Aorta (tissue), 5 donors: Measurements from ENCODE around the gene ZDHHC11. TPM values are rescaled to one million over a fixed set of nuclear protein-coding genes. Genes with fewer than 3 reads are reported as not detected.
"Not testable (repeated sequence)": the region's sequence is repeated elsewhere in the genome, so short reads cannot be mapped to it uniquely, and the experiment has no call there.

Experiments used
- ATAC-seq: fragments of 200-7000 bp; cut with Tn5 transposase; one replicate; pipeline ENCODE4 v1.9.1; 2022; ENCODE audit warnings: moderate library complexity; ENCODE audit not compliant: low FRiP score
- DNase-seq, 2 donors: peaks; one replicate each; pipeline ENCODE4 v3.0.0-alpha.2; 2020
- H3K27ac ChIP-seq, 2 donors: one replicate each; pipeline ENCODE4 v1.5.1; 2013; ENCODE audit warnings: low read length in 2 of 2, mild to moderate bottlenecking in 2 of 2, moderate library complexity in 2 of 2, control low read depth in 1 of 2, inconsistent platforms in 1 of 2, low read depth in 1 of 2
- H3K27me3 ChIP-seq, 2 donors: one replicate each; pipeline ENCODE4 v1.6.1; 2013; ENCODE audit warnings: control low read depth in 1 of 2, low read length in 1 of 2, mild to moderate bottlenecking in 1 of 2, moderate library complexity in 1 of 2; ENCODE audit not compliant: insufficient read depth in 2 of 2, control insufficient read depth in 1 of 2
- H3K36me3 ChIP-seq, 2 donors: one replicate each; pipeline ENCODE4 v1.6.1; 2013; ENCODE audit warnings: control low read depth in 1 of 2, low read length in 1 of 2, mild to moderate bottlenecking in 1 of 2; ENCODE audit not compliant: insufficient read depth in 2 of 2, control insufficient read depth in 1 of 2
- H3K4me1 ChIP-seq, 2 donors: one replicate each; pipeline ENCODE4 v1.6.1; 2013; ENCODE audit warnings: low read length in 2 of 2, control low read depth in 1 of 2, mild to moderate bottlenecking in 1 of 2, moderate library complexity in 1 of 2; ENCODE audit not compliant: insufficient read depth in 2 of 2, control insufficient read depth in 1 of 2
- H3K4me3 ChIP-seq, 2 donors: one replicate each; pipeline ENCODE4 v1.5.1; 2013; ENCODE audit warnings: low read length in 2 of 2, control low read depth in 1 of 2, mild to moderate bottlenecking in 1 of 2
- H3K9me3 ChIP-seq: one replicate; pipeline ENCODE4 v1.6.1; 2013; ENCODE audit warnings: mild to moderate bottlenecking, low read length; ENCODE audit not compliant: control insufficient read depth
- WGBS, 2 donors: extraction: QIAGEN DNeasy Blood & Tissue Kit; methylation state at CpG; one replicate each; pipeline ENCODE4 v1.1.7; 2013; 5-methylcytosine and 5-hydroxymethylcytosine counted together
- intact Hi-C, 2 donors: fragments of 100-400 bp; cut with DNase I; formaldehyde crosslinking; loops; one replicate each; pipeline versions ENCODE4 v1.14.2 to v1.15.0; 2022
- polyA plus RNA-seq, 2 donors: library from polyadenylated mRNA; stranded (reverse); fragments of 200-250 nt; gene quantifications; one replicate each; pipeline ENCODE4 v1.2.3, GENCODE V29; 2013
- total RNA-seq, 2 donors: library from RNA; stranded (reverse); fragmentation: NEBNext Ultra II Directional; extraction: Animal tissue kit (Norgen Biotek cat#: 25700); gene quantifications; one replicate each; pipeline ENCODE4 v1.2.1, GENCODE V29; 2021
- donor health status: healthy with polysubstance abuse.
- donor health status: Bipolar disorder and iron deficiency.
- donor health status: DM: no; HTN: no; CAD: no.
- donor health status: DM: no; HTN: no; CAD: no.
- donor health status: DM: yes; HTN: yes; CAD: no.

The ZDHHC11 gene
- total and polyA plus RNA-seq, 4 donors = 1.5 to 26.0 (median 6.2) TPM

GRCh38 chr5:771087-771781, 79.6 kb downstream of the ZDHHC11 start:
- H3K36me3 ChIP-seq, intact Hi-C loops, H3K27me3 ChIP-seq, H3K9me3 ChIP-seq, ATAC-seq, H3K4me3 ChIP-seq, H3K4me1 ChIP-seq, H3K27ac ChIP-seq: not testable (repeated sequence)
- peak; percentile 43 to 80 for DNase-seq
- 83 to 87% methylated on average over 17 to 19 of the region's 19 CpGs for WGBS, 2 donors

GRCh38 chr5:770585-770984, 80.2 kb downstream of the ZDHHC11 start:
- WGBS, 2 donors = 95 to 96% methylated on average over 8 to 9 of the region's 10 CpGs
- H3K4me1 ChIP-seq, H3K27ac ChIP-seq, intact Hi-C loops, H3K27me3 ChIP-seq, H3K4me3 ChIP-seq, H3K9me3 ChIP-seq, H3K36me3 ChIP-seq: not testable (repeated sequence)
- DNase-seq (peak; percentile 37 to 82), ATAC-seq (peak; percentile 17)

DNA sequence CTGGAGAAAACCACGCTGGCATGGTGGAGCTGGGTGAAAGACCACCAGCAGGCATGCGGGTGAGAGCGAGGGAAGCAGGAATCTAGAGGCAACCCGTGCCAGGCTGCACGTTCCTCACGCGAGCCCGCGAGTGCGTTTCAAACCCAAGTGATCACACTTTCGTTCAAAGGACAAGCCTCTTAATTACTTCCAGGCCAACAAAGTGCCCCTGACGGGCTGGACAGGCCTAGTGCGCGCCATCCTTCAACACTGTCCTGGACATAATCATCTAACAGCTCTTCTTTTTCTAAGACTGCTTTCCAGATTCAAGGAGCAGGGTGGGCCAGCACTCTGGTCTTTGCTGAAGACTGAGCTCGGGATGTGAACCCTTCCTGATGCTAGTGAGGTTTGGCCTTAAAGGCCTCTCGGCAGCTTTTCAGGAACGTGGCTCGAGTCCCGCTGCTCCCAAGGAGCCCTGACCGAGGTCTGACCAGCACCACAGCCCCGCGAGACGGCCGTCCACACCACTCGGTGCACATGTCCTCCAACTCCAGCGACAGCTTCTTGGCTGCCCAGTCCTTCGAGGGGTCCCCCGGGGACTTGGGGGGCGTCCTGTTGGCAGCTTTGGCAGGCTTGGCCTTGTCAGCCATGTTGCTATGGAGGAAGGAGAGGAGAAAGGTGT, 81.2 kb downstream of the ZDHHC11 start:
- H3K27ac ChIP-seq, H3K4me1 ChIP-seq, ATAC-seq, H3K9me3 ChIP-seq, H3K4me3 ChIP-seq, H3K27me3 ChIP-seq, H3K36me3 ChIP-seq, intact Hi-C loops: not testable (repeated sequence)
- WGBS, 2 donors = 89 to 92% methylated on average over 28 to 29 of the region's 29 CpGs
- peak; percentile 47 to 82 for DNase-seq

- intact Hi-C loops = no loop called here
- Histone ChIP-seq H3K27me3 (no peaks in the 10 kb centered on the region), H3K27ac (no peak overlapping the region), H3K4me3 (no peak overlapping the region), H3K9me3 (no peaks in the 10 kb centered on the region), H3K4me1 (no peaks in the 10 kb centered on the region), H3K36me3 (peaks cover 0 to 1% of the 10 kb centered on the region in 2 donors)
- DNase-seq (peak; percentile 52 to 84), ATAC-seq (no peak)
- 83 to 87% methylated on average over 29 to 32 of the region's 32 CpGs for WGBS, 2 donors
Measured at GRCh38 chr5:766666-767431, 83.9 kb downstream of the ZDHHC11 start.

DNA sequence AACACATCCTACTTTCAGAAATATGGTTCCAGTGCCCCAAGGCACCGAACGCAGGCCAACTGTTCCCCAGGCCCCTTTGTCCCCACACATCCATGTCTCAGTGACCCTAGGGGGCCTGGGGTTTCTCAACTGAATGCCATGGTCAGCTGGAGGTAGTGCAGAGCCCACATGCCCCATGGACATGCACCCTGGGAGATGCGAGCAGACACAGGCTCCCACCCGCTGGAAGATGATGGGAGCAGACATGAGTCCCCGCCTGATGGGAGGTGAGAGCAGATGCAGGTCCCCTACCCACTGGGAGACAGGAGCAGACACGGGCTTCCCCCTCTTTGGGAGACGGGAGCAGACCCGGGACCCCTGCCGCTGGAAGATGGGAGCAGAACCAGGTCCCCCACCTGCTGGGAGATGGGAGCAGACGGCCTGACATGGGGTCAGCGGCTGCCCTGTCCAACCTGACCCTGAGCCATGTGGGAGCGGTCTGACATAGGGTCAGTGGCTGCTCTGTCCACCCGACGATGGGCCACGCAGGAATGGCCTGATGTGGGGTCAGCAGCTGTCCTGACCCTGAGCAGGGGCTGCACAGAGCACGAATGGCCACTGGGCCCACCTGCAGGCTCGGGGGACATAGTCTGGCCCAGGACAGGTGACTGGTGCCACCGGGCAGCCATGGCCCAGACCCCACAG, 84.7 kb downstream of the ZDHHC11 start:
- ATAC-seq (peak; percentile 3), DNase-seq (peak; percentile 45 to 84)
- intact Hi-C loops = no loop called here
- H3K4me3 ChIP-seq = no peak overlapping the region
- no peak overlapping the region for H3K27ac ChIP-seq
- no peaks in the 10 kb centered on the region for H3K4me1 ChIP-seq
- H3K9me3 ChIP-seq = no peaks in the 10 kb centered on the region
- H3K36me3 ChIP-seq = peaks cover 0 to 1% of the 10 kb centered on the region in 2 donors
- no peaks in the 10 kb centered on the region for H3K27me3 ChIP-seq
- WGBS, 2 donors = 89 to 94% methylated on average over 17 to 18 of the region's 18 CpGs

GRCh38 chr5:763998-764781, 86.6 kb downstream of the ZDHHC11 start:
- Histone ChIP-seq H3K36me3 (peaks cover 0 to 1% of the 10 kb centered on the region in 2 donors), H3K27ac (no peak overlapping the region), H3K27me3 (no peaks in the 10 kb centered on the region), H3K4me1 (no peaks in the 10 kb centered on the region), H3K9me3 (no peaks in the 10 kb centered on the region), H3K4me3 (no peak overlapping the region)
- DNase-seq (peak; percentile 49 to 83), ATAC-seq (no peak)
- intact Hi-C loops = no loop called here
- WGBS, 2 donors = 95 to 98% methylated on average over 28 to 31 of the region's 31 CpGs

- H3K4me3 ChIP-seq = no peak overlapping the region
- no peaks in the 10 kb centered on the region for H3K9me3 ChIP-seq
- 78 to 83% methylated on average over 5 of the region's 5 CpGs for WGBS, 2 donors
- intact Hi-C loops = no loop called here
- peak; percentile 6 to 61 for DNase-seq
- H3K27ac ChIP-seq = no peak overlapping the region
- H3K27me3 ChIP-seq = no peaks in the 10 kb centered on the region
- ATAC-seq = no peak
- no peaks in the 10 kb centered on the region for H3K4me1 ChIP-seq
- H3K36me3 ChIP-seq = peaks cover 0 to 1% of the 10 kb centered on the region in 2 donors
Measured at GRCh38 chr5:763397-763796, 87.4 kb downstream of the ZDHHC11 start.

- ATAC-seq, intact Hi-C loops, H3K4me1 ChIP-seq, H3K36me3 ChIP-seq, H3K27me3 ChIP-seq, H3K27ac ChIP-seq, H3K9me3 ChIP-seq, H3K4me3 ChIP-seq: not testable (repeated sequence)
- WGBS, 2 donors = 91 to 97% methylated on average over 8 of the region's 8 CpGs
- DNase-seq = peak; percentile 9 to 49
Measured at GRCh38 chr5:762996-763395, 87.8 kb downstream of the ZDHHC11 start.
